T47D (cell line): ENCODE measurements around the gene NT5C1B.
A peak's percentile ranks its signal among the peaks of the same experiment; 100 is the strongest.

ENCODE experiments used
- DNase-seq, 2 experiments: peaks; one replicate each; pipeline versions ENCODE4 v3.0.0 to v3.0.0-alpha.2; 2011 to 2012; ENCODE audit warnings: low read depth in 1 of 2, low spot score in 1 of 2
- JUND ChIP-seq: IDR thresholded peaks from 2 replicates; pipeline ENCODE4 v1.6.1; 2012; ENCODE audit warnings: low read depth
- in situ Hi-C: cut with HindIII; loops from 2 replicates; pipeline ENCODE4 v1.10.0; 2016; ENCODE audit warnings: low sequenced_read_pairs, low pct_unique_long_range_greater_than_20kb

Gene NT5C1B

GRCh38 chr2:18596993-18597392 is 7.6 kb upstream of the NT5C1B start:
- TF ChIP-seq JUND = no peak
- no peak for DNase-seq
- in situ Hi-C loops = no loop called here

GRCh38 chr2:18593496-18593895 is 4.1 kb upstream of the NT5C1B start:
- in situ Hi-C loops = no loop called here
- no peak for DNase-seq
- TF ChIP-seq JUND = no peak

- in situ Hi-C loops = no loop called here
- DNase-seq = no peak
- no peak for TF ChIP-seq JUND
Observed at GRCh38 chr2:18592372-18592771, 3.0 kb upstream of the NT5C1B start.

- in situ Hi-C loops = no loop called here
- TF ChIP-seq JUND = no peak
Observed at GRCh38 chr2:18588802-18589201, 567 bp downstream of the NT5C1B start.

GRCh38 chr2:18588049-18588448 is 1.3 kb downstream of the NT5C1B start:
- in situ Hi-C loops = no loop called here

More at GRCh38 chr2:18588802-18589201, 567 bp downstream of the NT5C1B start:
- DNase-seq = no peak

GRCh38 chr2:18585526-18585925 is 3.8 kb downstream of the NT5C1B start:
- no peak for TF ChIP-seq JUND
- in situ Hi-C loops = no loop called here
- no peak for DNase-seq

More at GRCh38 chr2:18588049-18588448, 1.3 kb downstream of the NT5C1B start:
- no peak for DNase-seq
- TF ChIP-seq JUND = no peak

GRCh38 chr2:18584608-18584954 is 4.8 kb downstream of the NT5C1B start:
- in situ Hi-C loops = no loop called here
- DNase-seq = no peak
- no peak for TF ChIP-seq JUND

- TF ChIP-seq JUND = no peak
- DNase-seq = no peak
- in situ Hi-C loops = no loop called here
Observed at GRCh38 chr2:18583905-18584607, 5.3 kb downstream of the NT5C1B start.

- no peak for TF ChIP-seq JUND
- DNase-seq = no peak
- in situ Hi-C loops = no loop called here
Observed at GRCh38 chr2:18580606-18581005, 8.8 kb downstream of the NT5C1B start.

- no peak for DNase-seq
- TF ChIP-seq JUND = no peak
- in situ Hi-C loops = no loop called here
Observed at GRCh38 chr2:18578033-18578432, 11.3 kb downstream of the NT5C1B start.

- in situ Hi-C loops = no loop called here
- DNase-seq = no peak
- no peak for TF ChIP-seq JUND
Observed at GRCh38 chr2:18566145-18566769, 23.1 kb downstream of the NT5C1B start.

GRCh38 chr2:18560797-18561085 is 28.6 kb downstream of the NT5C1B start:
- no peak for DNase-seq
- in situ Hi-C loops = no loop called here
- TF ChIP-seq JUND = no peak

GRCh38 chr2:18560031-18560796 is 29.2 kb downstream of the NT5C1B start, which contains the start of gene RDH14:
Gene RDH14 (minus strand): TSS chr2:18560653. CDS start chr2:18560572, 81 bp downstream.
- peak; percentile 54 to 90 for DNase-seq
- in situ Hi-C loops = no loop called here
- no peak for TF ChIP-seq JUND

- no peak for TF ChIP-seq JUND
- peak in 1 of 2 experiments; percentile 3 for DNase-seq
- in situ Hi-C loops = no loop called here
Observed at GRCh38 chr2:18559531-18560030, 29.8 kb downstream of the NT5C1B start.
